Fibroblast of lung (primary cell): ENCODE results near the gene TSSC4.

Experiments
- CTCF ChIP-seq, 2 donors: IDR thresholded peaks in 1 of 2; conservative IDR thresholded peaks in 1 of 2; 1 replicate in 1 of 2; 2 replicates in 1 of 2; pipeline ENCODE4 v1.5.1; 2011 to 2012; ENCODE audit warnings: low read length in 2 of 2, control low read depth in 1 of 2, inconsistent platforms in 1 of 2, low read depth in 1 of 2, mild to moderate bottlenecking in 1 of 2
- EZH2 ChIP-seq: IDR thresholded peaks from 2 replicates; pipeline ENCODE4 v1.5.1; 2012; ENCODE audit warnings: low read length, control low read depth, mild to moderate bottlenecking; ENCODE audit errors: missing control alignments

- TF ChIP-seq CTCF (conservative IDR thresholded peaks at IDR 0.05 in 1 of 2, IDR thresholded peaks at IDR 0.05 in 1 of 2; ENCODE audit: low read depth in 1 of 2, low read length in 2 of 2) (no peak), EZH2 (no peak)
Measured at GRCh38 chr11:2377511-2378443, 22.8 kb upstream of the TSSC4 start.
